Panc1 (cell line): Measurements from ENCODE around the gene CDH5.
"Not testable (repeated sequence)": the region's sequence is repeated elsewhere in the genome, so short reads cannot be mapped to it uniquely, and the experiment has no call there.

ENCODE experiments used
- CTCF ChIP-seq: fragments of 450-650 bp; IDR thresholded peaks from 2 replicates; pipeline ENCODE4 v1.5.1; 2017; ENCODE audit warnings: mild to moderate bottlenecking
- POLR2AphosphoS5 ChIP-seq: IDR thresholded peaks from 2 replicates; pipeline ENCODE4 v1.6.1; 2012; ENCODE audit warnings: mild to moderate bottlenecking, low read depth, low read length, moderate library complexity
- REST ChIP-seq, 2 experiments: IDR thresholded peaks; 2 replicates each; pipeline ENCODE4 v1.6.1; 2011 to 2012; ENCODE audit warnings: low read depth in 2 of 2, control low read depth in 1 of 2, low read length in 1 of 2, mild to moderate bottlenecking in 1 of 2, moderate library complexity in 1 of 2; ENCODE audit not compliant: insufficient read depth in 1 of 2
- SIN3A ChIP-seq: IDR thresholded peaks from 2 replicates; pipeline ENCODE4 v1.6.1; 2012; ENCODE audit warnings: low read depth, mild to moderate bottlenecking, low read length, moderate library complexity, borderline replicate concordance; ENCODE audit not compliant: insufficient read depth

- not testable (repeated sequence) for TF ChIP-seq CTCF; POLR2AphosphoS5; REST (IDR thresholded peaks at IDR 0.05; ENCODE audit: insufficient read depth in 1 of 2, low read depth in 2 of 2, low read length in 1 of 2); SIN3A
Observed at GRCh38 chr16:66331464-66331863, 35.0 kb upstream of the CDH5 start.
